Esophagus muscularis mucosa (tissue), 4 donors: ENCODE data around the gene PRR5L. TPM values are rescaled to one million over a fixed set of nuclear protein-coding genes. Genes with fewer than 3 reads are reported as not detected.

Experiments used
- DNase-seq: peaks from one replicate; pipeline ENCODE4 v3.0.0-alpha.2; 2017; ENCODE audit errors: extremely low spot score
- H3K27ac ChIP-seq, 4 donors: fragments of 200-600 bp; sonication (generic); replicated peaks in 1 of 4; 1 replicate in 3 of 4; 2 replicates in 1 of 4; pipeline ENCODE4 v1.5.1; 2016 to 2019; ENCODE audit warnings: mild to moderate bottlenecking in 1 of 4
- H3K27me3 ChIP-seq, 4 donors: fragments of 200-600 bp; sonication (generic); one replicate each; pipeline versions ENCODE4 v1.5.1 to v1.6.0; 2016 to 2019
- H3K36me3 ChIP-seq, 4 donors: fragments of 200-600 bp; sonication (generic); one replicate each; pipeline ENCODE4 v1.5.1; 2016 to 2019
- H3K4me1 ChIP-seq, 4 donors: fragments of 200-600 bp; sonication (generic); one replicate each; pipeline ENCODE4 v1.5.1; 2016 to 2019
- H3K4me3 ChIP-seq, 4 donors: fragments of 200-600 bp; sonication (generic); 1 replicate in 2 of 4; 2 replicates in 2 of 4; pipeline ENCODE4 v1.5.1; 2016 to 2019; ENCODE audit warnings: mild to moderate bottlenecking in 4 of 4, moderate library complexity in 1 of 4
- H3K9me3 ChIP-seq, 4 donors: fragments of 200-600 bp; sonication (generic); 1 replicate in 3 of 4; 2 replicates in 1 of 4; pipeline ENCODE4 v1.5.1; 2016 to 2019
- EP300 ChIP-seq: sonication (generic); formaldehyde crosslinking; IDR thresholded peaks from one replicate; pipeline ENCODE4 v1.6.1; 2017; ENCODE audit warnings: antibody characterized with exemption
- POLR2A ChIP-seq: fragments of 450-650 bp; IDR thresholded peaks from one replicate; pipeline ENCODE4 v1.6.1; 2017; ENCODE audit warnings: antibody characterized with exemption, moderate library complexity, mild to moderate bottlenecking, low read depth
- POLR2AphosphoS5 ChIP-seq, 2 donors: sonication (generic); formaldehyde crosslinking; IDR thresholded peaks; one replicate each; pipeline ENCODE4 v1.6.1; 2017; ENCODE audit warnings: antibody characterized with exemption in 2 of 2
- WGBS: methylation state at CpG from one replicate; pipeline ENCODE4 v1.1.5; 2018; 5-methylcytosine and 5-hydroxymethylcytosine counted together
- intact Hi-C: fragments of 100-400 bp; cut with DNase I; formaldehyde crosslinking; loops from one replicate; pipeline ENCODE4 v1.15.1; 2023
- total RNA-seq, 4 donors: library from RNA; depleted of rRNA; stranded (reverse); fragments of >200 nt; gene quantifications; one replicate each; pipeline versions ENCODE4 v1.1.0 to v1.2.1, GENCODE V29; 2016
- TF ChIP-seq, protein P1 (sequence below), 3 experiments: fragments of 200-600 bp in 2 of 3; fragments of 450-650 bp in 1 of 3; sonication (generic) in 2 of 3; IDR thresholded peaks; one replicate each; pipeline ENCODE4 v1.5.1; 2017 to 2019; ENCODE audit warnings: antibody characterized with exemption in 3 of 3, mild to moderate bottlenecking in 2 of 3, moderate library complexity in 1 of 3

The PRR5L gene
- total RNA-seq, 4 donors from 2014 or later = 1.7 to 9.6 (median 3.1) TPM

DNA sequence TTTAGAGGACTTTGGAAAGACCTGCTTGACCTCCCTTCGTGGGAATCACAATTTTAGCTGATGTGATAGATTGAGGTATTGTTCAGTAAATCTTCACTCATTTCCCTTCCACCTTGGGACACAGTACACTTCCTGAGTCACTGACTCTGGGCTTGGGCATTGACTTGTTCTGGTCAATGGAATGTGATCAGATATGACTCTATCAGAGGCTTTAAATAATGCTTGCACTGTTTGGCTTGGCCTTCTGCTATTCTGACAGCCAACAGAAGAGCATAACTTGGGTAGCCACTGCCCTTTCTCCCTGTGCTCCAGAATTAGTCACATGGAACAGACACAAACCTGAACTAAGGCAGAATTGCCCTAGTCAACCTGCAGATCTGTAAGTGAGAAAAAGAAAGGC, 12.5 kb downstream of the PRR5L start:
- no peaks in the 10 kb centered on the region for H3K4me1 ChIP-seq
- 38% methylated on average over 1 of the region's 1 CpG for WGBS
- peaks cover 0 to 19% (median 0%) of the 10 kb centered on the region in 4 donors for H3K27me3 ChIP-seq
- H3K4me3 ChIP-seq = no peak overlapping the region
- H3K27ac ChIP-seq = no peak overlapping the region
- H3K36me3 ChIP-seq = no peaks in the 10 kb centered on the region
- intact Hi-C loops = no loop called here
- TF ChIP-seq POLR2AphosphoS5 (IDR thresholded peaks at IDR 0.05) = no peak
- TF ChIP-seq, protein P1, sequence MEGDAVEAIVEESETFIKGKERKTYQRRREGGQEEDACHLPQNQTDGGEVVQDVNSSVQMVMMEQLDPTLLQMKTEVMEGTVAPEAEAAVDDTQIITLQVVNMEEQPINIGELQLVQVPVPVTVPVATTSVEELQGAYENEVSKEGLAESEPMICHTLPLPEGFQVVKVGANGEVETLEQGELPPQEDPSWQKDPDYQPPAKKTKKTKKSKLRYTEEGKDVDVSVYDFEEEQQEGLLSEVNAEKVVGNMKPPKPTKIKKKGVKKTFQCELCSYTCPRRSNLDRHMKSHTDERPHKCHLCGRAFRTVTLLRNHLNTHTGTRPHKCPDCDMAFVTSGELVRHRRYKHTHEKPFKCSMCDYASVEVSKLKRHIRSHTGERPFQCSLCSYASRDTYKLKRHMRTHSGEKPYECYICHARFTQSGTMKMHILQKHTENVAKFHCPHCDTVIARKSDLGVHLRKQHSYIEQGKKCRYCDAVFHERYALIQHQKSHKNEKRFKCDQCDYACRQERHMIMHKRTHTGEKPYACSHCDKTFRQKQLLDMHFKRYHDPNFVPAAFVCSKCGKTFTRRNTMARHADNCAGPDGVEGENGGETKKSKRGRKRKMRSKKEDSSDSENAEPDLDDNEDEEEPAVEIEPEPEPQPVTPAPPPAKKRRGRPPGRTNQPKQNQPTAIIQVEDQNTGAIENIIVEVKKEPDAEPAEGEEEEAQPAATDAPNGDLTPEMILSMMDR (IDR thresholded peaks at IDR 0.05) = no peak
- TF ChIP-seq POLR2A = no peak
- no peak for TF ChIP-seq EP300
- H3K9me3 ChIP-seq = no peaks in the 10 kb centered on the region
- DNase-seq = peak; percentile 29

DNA sequence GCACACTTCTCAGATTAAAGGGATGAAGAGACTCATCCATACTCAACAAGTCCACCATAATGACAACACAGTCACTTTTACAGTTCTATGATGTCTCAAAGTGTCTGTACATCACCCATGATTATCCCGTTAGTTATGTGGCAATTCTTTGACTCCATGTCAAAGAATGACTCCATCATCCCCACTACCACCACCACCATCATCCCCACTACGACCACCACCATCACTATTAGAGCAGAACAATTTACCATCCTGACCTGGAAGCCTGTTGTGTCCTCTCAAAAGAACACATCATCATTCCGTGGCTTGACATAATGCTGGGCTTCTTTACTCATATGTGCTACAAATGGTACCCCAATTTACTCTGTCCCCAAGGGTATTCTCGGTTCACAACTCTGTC, 13.7 kb downstream of the PRR5L start:
- peak; percentile 79 for DNase-seq
- H3K4me3 ChIP-seq = no peak overlapping the region
- intact Hi-C loops = no loop called here
- no peaks in the 10 kb centered on the region for H3K4me1 ChIP-seq
- H3K36me3 ChIP-seq = no peaks in the 10 kb centered on the region
- H3K27ac ChIP-seq = no peak overlapping the region
- H3K27me3 ChIP-seq = peaks cover 0 to 19% (median 0%) of the 10 kb centered on the region in 4 donors
- WGBS = 84% methylated on average over 4 of the region's 4 CpGs
- no peaks in the 10 kb centered on the region for H3K9me3 ChIP-seq
- TF ChIP-seq, protein P1 (IDR thresholded peaks at IDR 0.05) = no peak
- TF ChIP-seq POLR2AphosphoS5 (IDR thresholded peaks at IDR 0.05) = no peak
- no peak for TF ChIP-seq POLR2A
- no peak for TF ChIP-seq EP300

GRCh38 chr11:36311926-36312595, 16.0 kb downstream of the PRR5L start:
- H3K27ac ChIP-seq = no peak overlapping the region
- no peak for DNase-seq
- WGBS = 86% methylated on average over 4 of the region's 4 CpGs
- TF ChIP-seq POLR2A (no peak), EP300 (no peak), POLR2AphosphoS5 (IDR thresholded peaks at IDR 0.05) (no peak)
- TF ChIP-seq, protein P1 (IDR thresholded peaks at IDR 0.05) = no peak
- H3K36me3 ChIP-seq = no peaks in the 10 kb centered on the region
- intact Hi-C loops = no loop called here
- no peaks in the 10 kb centered on the region for H3K9me3 ChIP-seq
- no peak overlapping the region for H3K4me3 ChIP-seq
- peaks cover 0 to 23% (median 0%) of the 10 kb centered on the region in 4 donors for H3K27me3 ChIP-seq
- H3K4me1 ChIP-seq = no peaks in the 10 kb centered on the region

DNA sequence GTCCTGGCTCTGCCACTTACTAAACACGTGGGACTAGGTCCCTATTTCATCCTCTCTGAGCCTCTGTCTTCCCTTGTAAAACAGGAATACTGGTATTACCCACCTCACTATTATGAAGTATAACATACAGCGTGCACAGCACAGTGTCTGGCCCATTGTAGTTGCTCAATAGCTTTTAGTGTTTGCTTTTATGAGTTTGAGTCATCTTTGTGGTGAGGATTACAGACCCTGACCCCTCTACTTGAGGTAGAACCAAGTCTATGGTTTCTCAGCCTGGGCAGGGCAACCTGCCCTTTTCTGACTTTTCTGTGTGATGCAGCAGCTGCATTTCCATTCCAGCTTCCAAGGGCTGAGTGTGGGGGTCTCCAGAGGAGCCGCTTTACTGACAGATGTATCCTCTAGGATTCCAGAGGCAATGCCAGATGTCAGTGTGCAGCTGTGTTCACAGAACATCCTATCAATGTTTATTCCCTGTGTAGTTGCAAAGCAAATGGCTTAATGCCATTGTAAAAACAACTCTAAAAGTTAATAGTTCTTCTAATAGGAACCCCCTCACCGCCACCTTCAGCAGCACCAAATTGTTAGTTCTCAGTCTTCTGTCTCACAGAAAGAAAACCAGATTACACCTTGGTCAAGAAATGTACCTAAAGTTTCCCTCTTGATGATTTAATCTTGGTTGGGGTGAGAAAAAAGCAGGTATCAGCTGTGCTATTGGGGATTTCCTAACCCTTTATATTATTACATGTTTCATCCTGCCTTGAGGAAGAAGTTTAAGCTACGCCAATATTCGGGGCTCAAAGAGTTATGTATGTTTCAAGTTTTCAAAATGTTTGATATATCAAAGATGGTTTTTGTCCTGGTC, 16.8 kb downstream of the PRR5L start:
- Histone ChIP-seq H3K27ac (no peak overlapping the region), H3K27me3 (peaks cover 0 to 23% (median 0%) of the 10 kb centered on the region in 4 donors), H3K4me3 (no peak overlapping the region), H3K36me3 (no peaks in the 10 kb centered on the region), H3K9me3 (no peaks in the 10 kb centered on the region), H3K4me1 (no peaks in the 10 kb centered on the region)
- 71% methylated on average over 5 of the region's 6 CpGs for WGBS
- no peak for DNase-seq
- TF ChIP-seq, protein P1 (IDR thresholded peaks at IDR 0.05) = no peak
- TF ChIP-seq POLR2A (no peak), EP300 (no peak), POLR2AphosphoS5 (IDR thresholded peaks at IDR 0.05) (no peak)
- intact Hi-C loops = no loop called here
